Measurements from ENCODE around the gene FBL. TPM values are rescaled to one million over a fixed set of nuclear protein-coding genes. Genes with fewer than 3 reads are reported as not detected.

The FBL gene
- total RNA-seq, 1 donor from 2014 or later = 119 TPM

- H3K27ac Mint-ChIP-seq (ENCODE audit: unreplicated experiment) = no peak overlapping the region
Observed at GRCh38 chr19:39858541-39858940, 12.4 kb upstream of the FBL start.

GRCh38 chr19:39852882-39853281, 6.7 kb upstream of the FBL start:
- H3K27ac Mint-ChIP-seq (ENCODE audit: unreplicated experiment) = no peak overlapping the region
- DNase-seq = no peak
- peaks cover under 1% of the 10 kb centered on the region for H3K36me3 Mint-ChIP-seq (ENCODE audit: unreplicated experiment)
- TF ChIP-seq CTCF (IDR thresholded peaks at IDR 0.05; ENCODE audit: partially characterized antibody, unreplicated experiment) = no peak
- H3K9me3 Mint-ChIP-seq (ENCODE audit: unreplicated experiment) = peaks cover 2% of the 10 kb centered on the region
- H3K4me3 Mint-ChIP-seq (ENCODE audit: unreplicated experiment) = no peak overlapping the region
- H3K4me1 Mint-ChIP-seq (ENCODE audit: low read depth, unreplicated experiment) = no peaks in the 10 kb centered on the region
- H3K27me3 Mint-ChIP-seq (ENCODE audit: unreplicated experiment) = no peaks in the 10 kb centered on the region

More at GRCh38 chr19:39858541-39858940, 12.4 kb upstream of the FBL start:
- Mint-ChIP-seq H3K27me3 (ENCODE audit: unreplicated experiment) (peaks cover 2% of the 10 kb centered on the region), H3K9me3 (ENCODE audit: unreplicated experiment) (no peaks in the 10 kb centered on the region), H3K4me3 (ENCODE audit: unreplicated experiment) (no peak overlapping the region), H3K4me1 (ENCODE audit: low read depth, unreplicated experiment) (no peaks in the 10 kb centered on the region), H3K36me3 (ENCODE audit: unreplicated experiment) (peaks cover 7% of the 10 kb centered on the region)
- no peak for TF ChIP-seq CTCF (IDR thresholded peaks at IDR 0.05; ENCODE audit: partially characterized antibody, unreplicated experiment)
- DNase-seq = no peak

GRCh38 chr19:39850892-39851291, 4.7 kb upstream of the FBL start:
- H3K9me3 Mint-ChIP-seq (ENCODE audit: unreplicated experiment) = peaks cover 4% of the 10 kb centered on the region
- no peak for DNase-seq
- no peaks in the 10 kb centered on the region for H3K36me3 Mint-ChIP-seq (ENCODE audit: unreplicated experiment)
- H3K27me3 Mint-ChIP-seq (ENCODE audit: unreplicated experiment) = peaks cover 4% of the 10 kb centered on the region
- no peak overlapping the region for H3K27ac Mint-ChIP-seq (ENCODE audit: unreplicated experiment)
- no peak overlapping the region for H3K4me3 Mint-ChIP-seq (ENCODE audit: unreplicated experiment)
- TF ChIP-seq CTCF (IDR thresholded peaks at IDR 0.05; ENCODE audit: partially characterized antibody, unreplicated experiment) = no peak
- peaks cover 4% of the 10 kb centered on the region for H3K4me1 Mint-ChIP-seq (ENCODE audit: low read depth, unreplicated experiment)

GRCh38 chr19:39848392-39848791, 2.2 kb upstream of the FBL start:
- Mint-ChIP-seq H3K9me3 (ENCODE audit: unreplicated experiment) (peaks cover 4% of the 10 kb centered on the region), H3K36me3 (ENCODE audit: unreplicated experiment) (no peaks in the 10 kb centered on the region), H3K4me3 (ENCODE audit: unreplicated experiment) (no peak overlapping the region), H3K27ac (ENCODE audit: unreplicated experiment) (no peak overlapping the region), H3K27me3 (ENCODE audit: unreplicated experiment) (peaks cover 6% of the 10 kb centered on the region), H3K4me1 (ENCODE audit: low read depth, unreplicated experiment) (peaks cover 19% of the 10 kb centered on the region)
- no peak for TF ChIP-seq CTCF (IDR thresholded peaks at IDR 0.05; ENCODE audit: partially characterized antibody, unreplicated experiment)
- DNase-seq = no peak

GRCh38 chr19:39847525-39847924, 1.3 kb upstream of the FBL start:
- Mint-ChIP-seq H3K9me3 (ENCODE audit: unreplicated experiment) (peaks cover 4% of the 10 kb centered on the region), H3K4me3 (ENCODE audit: unreplicated experiment) (no peak overlapping the region), H3K36me3 (ENCODE audit: unreplicated experiment) (no peaks in the 10 kb centered on the region), H3K4me1 (ENCODE audit: low read depth, unreplicated experiment) (peaks cover 24% of the 10 kb centered on the region), H3K27ac (ENCODE audit: unreplicated experiment) (no peak overlapping the region), H3K27me3 (ENCODE audit: unreplicated experiment) (peaks cover 6% of the 10 kb centered on the region)
- TF ChIP-seq CTCF (IDR thresholded peaks at IDR 0.05; ENCODE audit: partially characterized antibody, unreplicated experiment) = no peak
- no peak for DNase-seq

Measured in glutamatergic neuron (in vitro differentiated cells).